Omental fat pad (tissue), 4 donors: ENCODE data around the gene SLC11A2. TPM values are rescaled to one million over a fixed set of nuclear protein-coding genes. Genes with fewer than 3 reads are reported as not detected.
"Not testable (repeated sequence)": the region's sequence is repeated elsewhere in the genome, so short reads cannot be mapped to it uniquely, and the experiment has no call there.

ENCODE experiments used
- ATAC-seq: fragments of 150-250 bp; one replicate; pipeline ENCODE4 v1.9.1; 2016; ENCODE audit warnings: mild to moderate bottlenecking, moderate library complexity; ENCODE audit not compliant: low FRiP score
- DNase-seq: peaks from one replicate; pipeline ENCODE4 v3.0.0-alpha.2; 2019; ENCODE audit warnings: low spot score
- CTCF ChIP-seq, 3 donors: fragments of 450-650 bp; IDR thresholded peaks; one replicate each; pipeline ENCODE4 v1.5.1; 2016 to 2017; ENCODE audit warnings: antibody characterized with exemption in 3 of 3, mild to moderate bottlenecking in 3 of 3, moderate library complexity in 2 of 3
- small RNA-seq: library from RNA; depleted of rRNA; stranded (forward); fragments of <200 nt; gene quantifications from one replicate; pipeline ENCODE3, GENCODE V24; 2016
- total RNA-seq, 4 donors: library from RNA; depleted of rRNA; stranded (reverse); fragments of >200 nt; gene quantifications; one replicate each; pipeline ENCODE4 v1.1.0, GENCODE V29; 2016

The SLC11A2 gene
- total RNA-seq, 4 donors from 2014 or later = 39.6 to 59.6 (median 50.7) TPM

GRCh38 chr12:50934981-50935807 is 91.0 kb downstream of the SLC11A2 start:
- peak; percentile 61 for ATAC-seq
- no peak for DNase-seq
- no peak for TF ChIP-seq CTCF (IDR thresholded peaks at IDR 0.05)

GRCh38 chr12:50934371-50934851 is 91.8 kb downstream of the SLC11A2 start:
- TF ChIP-seq CTCF (IDR thresholded peaks at IDR 0.05) = no peak
- DNase-seq = no peak
- peak; percentile 30 for ATAC-seq

GRCh38 chr12:50933459-50934124 is 92.6 kb downstream of the SLC11A2 start:
- no peak for TF ChIP-seq CTCF (IDR thresholded peaks at IDR 0.05)
- ATAC-seq = no peak

GRCh38 chr12:50932787-50933280 is 93.3 kb downstream of the SLC11A2 start:
- DNase-seq (no peak), ATAC-seq (no peak)
- no peak for TF ChIP-seq CTCF (IDR thresholded peaks at IDR 0.05)

More at GRCh38 chr12:50933459-50934124, 92.6 kb downstream of the SLC11A2 start:
- no peak for DNase-seq

- not testable (repeated sequence) for ATAC-seq
Observed at GRCh38 chr12:50930477-50930876, 95.7 kb downstream of the SLC11A2 start.

GRCh38 chr12:50929831-50930230 is 96.4 kb downstream of the SLC11A2 start:
- no peak for DNase-seq
- ATAC-seq = no peak
- TF ChIP-seq CTCF (IDR thresholded peaks at IDR 0.05) = no peak

More at GRCh38 chr12:50930477-50930876, 95.7 kb downstream of the SLC11A2 start:
- DNase-seq = not testable (repeated sequence)

Small RNAs within 50 kb of the gene (small RNA-seq; reads per million reads assigned to genes)
- gene AC008121.1 = not detected
- not detected for gene RF00019
- not detected for gene RNU6-1273P
- not detected for gene RNU6-87P

Other genes with a start within 250 kb of the SLC11A2 start
- gene TMPRSS12, start 183.5 kb downstream of the SLC11A2 start, total RNA-seq = not detected
- gene HIGD1C, start 73.8 kb downstream of the SLC11A2 start, total RNA-seq = not detected
- 10 to 100 TPM; 38.9 to 68.4 (median 60.5) TPM for gene LETMD1, start 21.9 kb upstream of the SLC11A2 start, total RNA-seq
- gene CSRNP2, start 57.2 kb upstream of the SLC11A2 start, total RNA-seq = 10 to 100 TPM; 25.5 to 30.8 (median 27.1) TPM
- gene TFCP2, start 146.8 kb upstream of the SLC11A2 start, total RNA-seq = 10 to 100 TPM; 10.1 to 14.3 (median 12.2) TPM
- 10 to 100 TPM in 2 of 4 donors, 1 to 10 TPM in 2; 5.8 to 14.8 (median 8.5) TPM for gene POU6F1, start 191.7 kb upstream of the SLC11A2 start, total RNA-seq
- gene DAZAP2, start 212.4 kb upstream of the SLC11A2 start, total RNA-seq = 100 to 1,000 TPM; 213 to 277 (median 235) TPM
- 10 to 100 TPM in 2 of 4 donors, 1 to 10 TPM in 2; 3.8 to 12.0 (median 7.0) TPM for gene SMAGP, start 244.0 kb upstream of the SLC11A2 start, total RNA-seq